GM18508 (cell line): Measurements from ENCODE around the gene IKBIP.
"Not testable (repeated sequence)": the region's sequence is repeated elsewhere in the genome, so short reads cannot be mapped to it uniquely, and the experiment has no call there.

ENCODE experiments used
- ATAC-seq: cut with Tn5 transposase; IDR thresholded peaks from one replicate; pipeline ENCODE4 v1.9.1; 2021; ENCODE audit warnings: moderate number of reproducible peaks; ENCODE audit not compliant: insufficient read depth, unreplicated experiment

The IKBIP gene

GRCh38 chr12:98644712-98645571 lies at the start of gene IKBIP, which contains the start of gene APAF1:
Gene IKBIP, minus strand, starts transcription at chr12:98644788. Its CDS starts 87 bp downstream, at chr12:98644701.
Gene APAF1, plus strand, starts transcription at chr12:98645290. Its CDS starts 3,070 bp downstream, at chr12:98648360.
- ATAC-seq = peak; percentile 69

- ATAC-seq = no peak
Observed at GRCh38 chr12:98691351-98691750, 46.8 kb upstream of the IKBIP start.

- no peak for ATAC-seq
Observed at GRCh38 chr12:98686603-98687002, 42.0 kb upstream of the IKBIP start.

- no peak for ATAC-seq
Observed at GRCh38 chr12:98684199-98684598, 39.6 kb upstream of the IKBIP start.

GRCh38 chr12:98679611-98680005 lies 35.0 kb upstream of the IKBIP start:
- no peak for ATAC-seq

GRCh38 chr12:98678946-98679610 lies 34.5 kb upstream of the IKBIP start:
- no peak for ATAC-seq

- no peak for ATAC-seq
Observed at GRCh38 chr12:98678236-98678945, 33.8 kb upstream of the IKBIP start.

- no peak for ATAC-seq
Observed at GRCh38 chr12:98674841-98675240, 30.3 kb upstream of the IKBIP start.

GRCh38 chr12:98671459-98671858 lies 26.9 kb upstream of the IKBIP start:
- no peak for ATAC-seq

GRCh38 chr12:98669751-98670150 lies 25.2 kb upstream of the IKBIP start:
- ATAC-seq = no peak

GRCh38 chr12:98660521-98660920 lies 15.9 kb upstream of the IKBIP start:
- ATAC-seq = no peak

GRCh38 chr12:98656289-98657101 lies 11.9 kb upstream of the IKBIP start:
- no peak for ATAC-seq

GRCh38 chr12:98653866-98654493 lies 9.4 kb upstream of the IKBIP start:
- no peak for ATAC-seq

- no peak for ATAC-seq
Observed at GRCh38 chr12:98651328-98651727, 6.7 kb upstream of the IKBIP start.

GRCh38 chr12:98646294-98647090 lies 1.9 kb upstream of the IKBIP start:
- no peak for ATAC-seq

GRCh38 chr12:98645572-98646067 lies 1.0 kb upstream of the IKBIP start:
- no peak for ATAC-seq

- ATAC-seq = peak; percentile 12
Observed at GRCh38 chr12:98644433-98644711, 216 bp downstream of the IKBIP start.

GRCh38 chr12:98642801-98643200 lies 1.8 kb downstream of the IKBIP start:
- not testable (repeated sequence) for ATAC-seq

- no peak for ATAC-seq
Observed at GRCh38 chr12:98639491-98639890, 5.1 kb downstream of the IKBIP start.
